Fibroblast of the aortic adventitia (primary cell): ENCODE data around the gene WHAMM. TPM values are rescaled to one million over a fixed set of nuclear protein-coding genes. Genes with fewer than 3 reads are reported as not detected.

ENCODE experiments used
- DNase-seq: peaks from one replicate; pipeline ENCODE4 v3.0.0-alpha.2; 2010; ENCODE audit warnings: low read depth
- H3K4me3 ChIP-seq: 2 replicates; pipeline ENCODE4 v1.5.1; 2011; ENCODE audit warnings: low read depth, mild to moderate bottlenecking, control low read depth, low read length, moderate library complexity
- total RNA-seq: library from RNA; depleted of rRNA; stranded (reverse); fragments of >200 nt; gene quantifications from 2 replicates; pipeline ENCODE4 v1.2.3, GENCODE V29; 2012; ENCODE audit warnings: low replicate concordance
- TF ChIP-seq, protein P1 (sequence below): IDR thresholded peaks from 2 replicates; pipeline ENCODE4 v1.5.1; 2011; ENCODE audit warnings: mild to moderate bottlenecking, low read length, control low read depth, inconsistent platforms; ENCODE audit not compliant: insufficient read depth

The WHAMM gene
- total RNA-seq, 1 donor, result 4.4 TPM

DNA sequence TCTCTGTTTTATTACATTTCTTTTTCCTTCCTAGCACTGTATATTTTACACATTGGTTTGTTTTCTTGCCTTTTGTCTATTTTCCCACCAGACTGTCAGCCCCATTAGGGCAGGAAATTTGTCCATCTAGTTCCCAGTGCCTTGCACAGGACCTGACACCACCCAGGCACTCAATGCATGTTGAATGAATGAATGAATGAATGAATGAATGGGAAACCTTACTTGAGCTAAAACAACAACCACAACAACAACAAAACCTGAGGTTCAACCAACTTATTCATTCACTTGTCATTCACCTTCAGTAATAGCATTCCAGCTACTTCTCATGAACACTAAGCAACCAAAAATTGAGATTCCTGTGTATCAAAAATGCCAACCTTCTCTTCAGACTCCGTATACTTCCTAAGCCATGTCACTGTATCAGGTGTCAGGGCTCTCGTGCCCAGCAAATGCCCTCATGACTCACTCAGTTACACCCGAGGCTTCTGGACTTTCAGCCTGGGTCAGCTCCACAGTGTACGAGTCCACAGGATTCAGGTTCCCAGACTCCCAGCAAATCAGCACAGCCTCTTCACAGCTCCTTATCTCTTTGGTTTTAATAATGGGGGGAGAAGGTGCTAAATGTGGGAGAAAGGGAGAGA, 40.9 kb upstream of the WHAMM start:
- TF ChIP-seq, protein P1, sequence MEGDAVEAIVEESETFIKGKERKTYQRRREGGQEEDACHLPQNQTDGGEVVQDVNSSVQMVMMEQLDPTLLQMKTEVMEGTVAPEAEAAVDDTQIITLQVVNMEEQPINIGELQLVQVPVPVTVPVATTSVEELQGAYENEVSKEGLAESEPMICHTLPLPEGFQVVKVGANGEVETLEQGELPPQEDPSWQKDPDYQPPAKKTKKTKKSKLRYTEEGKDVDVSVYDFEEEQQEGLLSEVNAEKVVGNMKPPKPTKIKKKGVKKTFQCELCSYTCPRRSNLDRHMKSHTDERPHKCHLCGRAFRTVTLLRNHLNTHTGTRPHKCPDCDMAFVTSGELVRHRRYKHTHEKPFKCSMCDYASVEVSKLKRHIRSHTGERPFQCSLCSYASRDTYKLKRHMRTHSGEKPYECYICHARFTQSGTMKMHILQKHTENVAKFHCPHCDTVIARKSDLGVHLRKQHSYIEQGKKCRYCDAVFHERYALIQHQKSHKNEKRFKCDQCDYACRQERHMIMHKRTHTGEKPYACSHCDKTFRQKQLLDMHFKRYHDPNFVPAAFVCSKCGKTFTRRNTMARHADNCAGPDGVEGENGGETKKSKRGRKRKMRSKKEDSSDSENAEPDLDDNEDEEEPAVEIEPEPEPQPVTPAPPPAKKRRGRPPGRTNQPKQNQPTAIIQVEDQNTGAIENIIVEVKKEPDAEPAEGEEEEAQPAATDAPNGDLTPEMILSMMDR, result no peak
- no peak overlapping the region for H3K4me3 ChIP-seq
- DNase-seq, result no peak

DNA sequence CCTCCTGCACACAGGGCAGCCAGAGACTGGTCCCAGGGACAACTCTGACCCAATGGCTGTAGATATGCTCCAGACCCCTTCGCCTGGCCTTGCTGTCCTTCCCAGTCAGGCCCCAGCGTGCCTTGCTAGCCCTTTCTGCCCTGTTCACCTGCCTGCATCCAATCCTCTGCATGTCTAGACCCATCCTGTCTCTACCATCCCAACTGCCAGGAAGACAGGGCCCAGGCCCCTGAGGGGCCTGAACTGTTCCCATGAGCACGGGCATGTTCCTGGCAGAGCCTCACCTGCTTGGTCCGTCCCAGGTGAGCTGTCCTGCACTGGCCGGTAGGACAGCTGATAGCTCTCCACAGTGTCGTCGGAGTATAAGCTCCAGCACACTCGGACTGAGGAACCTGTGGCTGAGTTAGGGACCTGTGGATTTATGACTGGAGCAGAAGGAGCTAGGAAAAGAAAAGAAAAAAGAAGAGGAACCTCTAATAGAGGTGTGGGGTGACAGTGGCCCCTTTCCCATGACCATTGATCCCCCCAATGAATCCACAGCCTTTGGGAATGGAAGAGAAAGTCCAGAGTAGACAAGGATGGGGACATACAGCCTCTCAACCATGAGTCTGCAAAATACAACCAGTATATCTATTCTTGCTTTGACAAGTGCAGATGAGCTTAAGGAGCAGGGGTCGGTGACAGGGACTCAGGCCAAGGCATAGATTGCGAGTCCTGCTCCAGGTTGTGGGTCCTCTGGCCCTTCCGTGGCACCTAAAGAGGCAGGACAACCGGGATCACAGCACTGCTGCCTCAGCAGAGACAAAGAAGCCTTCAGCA, 37.4 kb upstream of the WHAMM start:
- no peak overlapping the region for H3K4me3 ChIP-seq
- TF ChIP-seq, protein P1, result no peak
- DNase-seq, result no peak

DNA sequence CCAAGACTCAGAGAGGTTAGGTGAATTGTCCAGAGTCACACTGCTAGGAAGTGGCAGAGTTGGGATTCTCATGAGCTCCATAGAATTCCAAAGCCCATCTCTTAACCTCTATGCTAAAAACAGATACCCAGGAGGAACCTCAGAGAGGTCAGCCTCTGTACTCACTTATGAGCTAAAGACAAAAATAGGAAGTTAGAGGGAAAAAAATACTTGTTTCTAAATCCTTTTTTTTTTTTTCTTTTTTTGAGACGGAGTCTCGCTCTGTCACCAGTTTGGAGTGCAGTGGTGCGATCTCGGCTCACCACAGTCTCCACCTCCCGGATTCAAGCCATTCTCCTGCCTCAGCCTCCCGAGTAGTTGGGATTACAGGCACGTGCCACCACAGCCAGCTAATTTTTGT, 34.9 kb upstream of the WHAMM start:
- no peak overlapping the region for H3K4me3 ChIP-seq
- TF ChIP-seq, protein P1, result no peak
- no peak for DNase-seq

DNA sequence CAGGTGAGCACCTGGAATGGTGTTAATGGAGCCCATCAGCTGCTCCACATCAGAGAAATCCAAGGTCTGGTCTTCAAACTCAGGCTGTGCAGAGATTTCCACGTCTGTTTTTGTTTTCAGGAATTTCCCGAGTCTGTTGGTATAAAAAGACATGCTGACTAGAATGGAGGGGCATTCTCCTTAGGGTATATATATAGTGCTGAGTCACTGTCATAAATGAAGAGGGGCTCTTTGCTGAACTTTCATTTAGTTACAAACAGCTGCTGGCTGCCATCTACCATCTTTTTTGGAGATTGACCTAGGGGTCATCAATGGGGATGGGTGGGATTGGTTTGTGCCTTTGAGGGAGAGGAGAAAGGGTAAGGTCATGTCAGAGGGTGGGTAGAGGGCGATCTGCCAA, 30.7 kb upstream of the WHAMM start:
- no peak for DNase-seq
- no peak overlapping the region for H3K4me3 ChIP-seq
- TF ChIP-seq, protein P1, result no peak

DNA sequence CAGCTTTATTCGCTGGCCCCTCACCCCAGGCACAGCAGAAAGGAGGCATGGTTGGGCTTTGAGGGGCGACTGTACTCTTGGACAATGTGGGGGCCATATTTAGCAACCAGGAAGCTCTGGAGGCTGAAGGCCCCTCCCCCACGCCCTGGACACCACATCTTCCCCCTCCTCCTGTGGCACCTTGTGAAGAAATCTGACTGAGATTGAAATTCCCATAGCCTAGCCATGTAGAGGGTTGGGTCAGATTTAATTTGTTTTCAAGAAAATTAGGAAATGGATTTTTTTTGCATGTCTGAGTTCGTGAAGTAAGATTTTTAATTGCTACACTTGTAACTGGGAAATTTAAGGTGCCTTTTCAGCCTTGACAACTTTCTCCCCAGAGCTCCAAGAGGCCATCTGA, 28.1 kb upstream of the WHAMM start:
- DNase-seq, result no peak
- TF ChIP-seq, protein P1, result no peak
- no peak overlapping the region for H3K4me3 ChIP-seq

DNA sequence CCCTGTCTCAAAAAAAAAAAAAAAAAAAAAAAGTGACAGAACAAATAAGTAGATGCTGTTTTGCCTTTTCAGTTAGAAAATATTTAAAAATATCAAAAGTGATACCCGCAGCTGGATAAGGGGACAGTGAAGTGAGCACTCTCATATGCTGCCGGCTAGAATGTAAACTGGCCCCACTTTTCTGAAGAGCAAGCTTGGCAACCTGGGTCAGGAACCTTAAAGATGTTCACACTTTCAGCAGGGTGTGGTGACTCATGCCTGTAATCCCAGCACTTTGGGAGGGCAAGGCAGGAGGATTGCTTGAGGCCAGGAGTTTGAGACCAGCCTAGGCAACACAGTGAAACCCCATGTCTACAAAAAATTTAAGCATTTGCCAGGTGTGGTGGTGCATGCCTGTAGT, 20.9 kb upstream of the WHAMM start:
- TF ChIP-seq, protein P1, result no peak
- H3K4me3 ChIP-seq, result no peak overlapping the region
- DNase-seq, result no peak
